Stimulated activated CD8-positive, alpha-beta memory T cell treated with anti-CD3 and anti-CD28 coated beads, Interleukin-7, amount 100 ng/mL, for 1 hour (primary cell): ENCODE data around the gene VAV2.

Source experiments
- DNase-seq, 2 donors: peaks; one replicate each; pipeline ENCODE4 v3.0.0-alpha.2; 2020; ENCODE audit warnings: low read depth in 2 of 2

VAV2 gene

DNA sequence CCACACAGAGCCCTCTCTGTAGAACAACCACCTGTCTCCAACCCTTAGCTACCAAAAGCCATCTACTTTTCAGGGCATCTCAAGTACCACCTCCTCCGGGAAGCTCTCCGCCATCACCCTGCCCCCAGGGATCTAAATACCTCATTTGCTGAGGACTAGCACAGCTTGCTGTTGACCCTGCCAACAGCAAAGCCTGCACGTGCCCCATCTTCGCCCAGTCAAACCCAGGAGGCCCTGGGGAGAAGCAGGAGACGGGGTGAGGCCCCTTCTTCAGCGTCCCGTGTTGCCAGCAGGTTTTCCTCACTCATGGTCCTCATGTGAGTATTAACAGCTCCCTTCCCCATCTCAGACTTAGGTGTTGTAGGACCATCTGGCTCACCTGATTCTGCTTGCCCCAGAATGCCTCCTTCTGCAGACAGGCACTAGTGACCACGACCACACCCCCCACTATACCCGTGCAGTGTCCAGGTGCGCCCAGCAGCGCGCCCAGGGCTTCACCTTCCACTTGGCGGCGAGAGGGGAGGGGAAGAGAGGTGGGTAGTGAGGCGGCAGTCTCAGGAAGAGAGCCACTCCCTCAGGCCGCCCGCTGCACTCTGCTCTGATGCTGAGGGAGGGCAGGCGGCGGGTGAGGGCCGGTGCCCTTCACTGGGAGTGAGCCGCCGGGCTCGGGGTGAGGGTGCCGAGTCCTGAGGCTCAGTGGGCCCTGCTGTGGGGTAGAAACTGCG lies 11.1 kb downstream of the VAV2 start:
- no peak for DNase-seq

DNA sequence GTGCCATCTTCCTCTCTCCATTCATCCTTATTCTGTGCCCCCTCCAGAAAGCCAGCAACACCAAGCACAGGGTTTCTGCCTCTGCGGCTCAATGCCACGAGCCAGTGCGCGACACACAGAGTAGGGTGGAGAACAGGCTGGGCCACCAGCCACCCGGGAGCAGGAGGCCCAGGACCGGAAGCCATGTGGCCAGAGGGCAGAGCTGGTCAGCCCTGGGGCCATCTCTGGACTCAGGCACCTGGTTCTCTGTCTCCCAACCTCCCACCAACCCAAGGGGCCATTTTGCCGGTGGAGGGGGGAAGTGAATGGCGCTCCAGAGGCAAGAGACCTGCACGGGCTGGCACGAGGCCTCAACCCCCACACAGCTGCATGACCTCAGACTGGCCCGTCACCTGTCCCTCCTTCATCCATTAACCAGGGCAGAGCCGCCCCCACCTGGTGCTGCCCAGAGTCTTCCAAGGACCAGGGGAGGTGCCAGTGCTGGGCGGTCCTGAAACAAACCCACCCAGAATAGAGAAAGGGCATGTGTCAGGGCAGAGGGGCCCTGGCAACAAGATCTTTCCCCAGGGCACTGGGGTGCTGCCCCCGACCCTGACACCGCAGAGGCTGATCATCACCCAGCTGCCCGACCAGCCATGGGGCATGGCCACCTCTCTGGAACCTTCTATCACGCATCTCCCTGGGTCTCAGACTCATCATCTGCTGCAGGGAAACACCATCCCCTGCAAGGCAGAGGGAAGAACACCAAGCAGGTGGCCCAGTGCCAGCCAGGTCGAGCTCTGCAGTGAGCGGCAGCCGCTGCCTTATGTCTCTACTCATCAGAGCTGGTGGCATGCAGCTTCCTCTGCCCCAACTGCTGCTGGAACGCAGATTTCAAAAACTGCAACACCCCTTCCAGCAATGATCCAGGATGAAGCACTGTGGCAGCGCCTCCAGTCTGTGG lies 11.9 kb downstream of the VAV2 start:
- no peak for DNase-seq

- no peak for DNase-seq
These were observed 12.7 kb downstream of the VAV2 start for GRCh38 chr9:133979273-133979920.

DNA sequence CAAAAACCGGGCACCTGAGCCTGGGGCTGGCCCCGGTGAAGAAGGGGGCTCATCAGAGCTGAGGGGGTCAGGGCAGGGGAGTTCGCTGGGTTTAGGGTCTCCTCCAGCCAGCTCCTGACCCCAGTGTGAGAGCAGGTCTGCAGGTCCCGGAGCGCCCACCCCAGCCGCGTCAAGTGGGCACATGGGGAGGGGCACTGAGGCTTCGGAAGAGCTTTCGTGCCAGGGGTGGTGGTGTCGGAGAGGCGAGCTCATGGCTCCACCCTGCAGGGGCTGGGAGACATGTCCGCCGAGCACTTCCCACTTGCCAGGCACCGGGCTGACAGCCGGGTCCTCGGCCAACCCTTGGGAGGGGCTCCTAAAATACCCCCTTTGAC lies 13.2 kb downstream of the VAV2 start:
- no peak for DNase-seq

DNA sequence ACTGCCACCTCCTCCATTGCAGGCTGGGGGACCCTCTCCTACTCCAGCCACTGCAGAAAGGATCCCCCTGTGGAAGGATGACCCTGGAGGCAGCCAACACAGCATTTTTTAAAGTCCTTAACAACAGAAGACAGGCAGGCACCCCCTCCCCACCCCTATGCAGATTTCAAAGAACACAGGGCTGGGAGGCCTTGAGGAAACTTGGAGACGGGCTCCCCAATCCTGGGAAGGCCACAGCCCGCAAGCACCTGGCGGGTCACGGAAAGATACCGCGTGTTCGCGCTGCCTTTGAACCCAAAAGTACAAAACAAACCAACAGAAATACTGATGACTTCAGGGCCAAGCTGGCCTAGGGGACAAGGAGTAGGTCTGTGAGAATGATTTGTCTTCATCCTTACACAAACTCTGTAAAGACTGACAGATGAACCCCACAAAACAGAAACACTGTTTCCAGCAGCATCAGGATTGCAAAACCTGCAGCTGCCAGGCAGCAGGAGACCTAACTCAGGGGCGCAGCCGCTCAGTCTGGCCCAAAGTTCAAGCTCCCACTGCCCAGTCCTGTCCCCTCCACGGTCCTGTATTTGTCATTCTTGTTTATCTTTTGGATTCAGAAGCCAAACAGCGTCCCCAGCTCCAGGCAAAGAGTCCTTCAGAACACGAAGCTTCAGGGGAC lies 13.8 kb downstream of the VAV2 start:
- no peak for DNase-seq

GRCh38 chr9:133977421-133978201 lies 14.5 kb downstream of the VAV2 start:
- no peak for DNase-seq

DNA sequence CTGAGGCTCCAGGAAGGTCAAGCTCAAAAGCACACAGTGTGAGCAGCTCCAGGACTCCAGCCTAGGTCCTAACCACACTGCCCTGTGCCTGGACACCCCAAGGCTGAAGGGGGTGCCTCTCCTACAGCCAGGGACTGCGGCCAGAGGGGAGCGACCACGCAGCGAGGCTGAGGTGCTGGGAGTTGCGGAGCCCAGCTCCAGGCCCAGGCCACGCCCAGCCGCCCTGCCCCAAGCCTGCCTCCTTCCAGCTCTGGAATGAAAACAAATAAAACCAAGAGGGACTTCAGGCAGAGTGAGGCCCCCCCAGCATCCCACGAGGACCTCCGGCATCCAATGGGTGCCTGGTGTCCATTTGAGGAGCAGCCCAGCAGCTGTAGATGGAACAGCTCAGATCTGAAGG lies 15.2 kb downstream of the VAV2 start:
- DNase-seq: no peak

GRCh38 chr9:133976191-133976861 lies 15.8 kb downstream of the VAV2 start:
- DNase-seq: no peak

GRCh38 chr9:133975511-133975910 lies 16.6 kb downstream of the VAV2 start:
- no peak for DNase-seq

DNA sequence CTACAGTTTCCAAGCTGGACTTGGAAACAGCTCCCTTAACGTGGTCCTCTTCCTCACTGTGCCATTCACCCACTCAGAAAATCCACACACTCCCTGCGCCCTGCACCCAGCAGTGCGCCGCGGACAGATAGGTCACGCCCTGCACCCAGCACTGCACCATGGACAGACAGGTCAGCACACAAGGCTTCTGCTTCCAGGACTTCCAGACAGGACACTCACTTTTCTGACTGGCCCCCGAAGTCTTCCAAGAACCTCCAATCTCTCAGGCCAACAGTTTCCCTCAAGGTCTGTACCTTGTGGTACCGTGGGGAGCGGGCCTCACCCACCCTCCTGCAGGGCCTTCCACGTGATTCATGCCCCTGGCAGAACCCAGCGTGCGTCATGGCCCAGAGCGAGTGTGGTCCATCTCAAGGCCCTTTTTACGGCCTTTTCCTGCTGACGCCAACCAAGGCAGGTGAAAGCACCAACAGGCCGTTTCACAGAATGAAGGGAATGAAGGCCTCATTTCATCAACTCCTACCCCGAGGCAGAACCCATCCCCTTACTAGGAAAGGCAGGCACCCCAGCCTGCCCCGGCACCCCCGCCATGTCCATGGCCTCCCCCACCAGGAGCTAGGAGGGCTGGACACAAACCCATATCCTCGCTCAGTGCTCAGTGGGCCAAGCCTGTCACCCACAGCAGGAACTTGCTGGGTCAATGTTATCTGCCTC lies 17.3 kb downstream of the VAV2 start:
- no peak for DNase-seq

- DNase-seq: no peak
These were observed 18.1 kb downstream of the VAV2 start for GRCh38 chr9:133973791-133974630.

DNA sequence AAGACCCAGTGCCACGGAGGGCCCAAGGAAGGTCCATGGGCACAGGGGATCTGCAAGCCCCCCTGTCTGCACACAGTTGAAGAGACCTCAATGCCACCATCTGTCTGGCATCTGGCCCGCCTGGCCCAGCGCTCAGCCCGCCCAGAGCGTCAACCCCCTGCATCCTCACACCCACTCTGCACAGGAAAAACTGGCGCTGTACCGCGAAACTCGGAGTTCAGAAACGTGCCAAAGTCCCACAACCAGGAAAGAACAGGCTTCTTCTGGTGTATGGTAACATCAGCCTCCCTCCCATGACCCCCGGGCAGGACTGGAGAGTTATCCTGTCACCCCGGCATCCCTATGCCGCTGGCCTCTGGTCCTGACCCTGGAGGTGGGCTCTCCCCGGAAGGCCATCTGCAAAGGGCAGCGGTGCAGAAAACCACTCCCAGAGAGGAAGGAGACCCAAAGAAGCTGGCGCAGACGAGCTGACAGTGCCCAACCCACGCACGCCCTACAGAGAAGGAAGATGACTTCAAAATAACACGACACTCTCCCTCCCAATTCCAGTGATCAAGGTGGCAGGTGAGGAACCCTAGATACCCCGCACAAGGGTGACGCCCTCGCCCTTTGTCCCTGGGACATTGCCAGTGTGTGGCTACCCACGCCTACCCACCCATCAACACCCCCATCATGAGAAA lies 18.9 kb downstream of the VAV2 start:
- no peak for DNase-seq

DNA sequence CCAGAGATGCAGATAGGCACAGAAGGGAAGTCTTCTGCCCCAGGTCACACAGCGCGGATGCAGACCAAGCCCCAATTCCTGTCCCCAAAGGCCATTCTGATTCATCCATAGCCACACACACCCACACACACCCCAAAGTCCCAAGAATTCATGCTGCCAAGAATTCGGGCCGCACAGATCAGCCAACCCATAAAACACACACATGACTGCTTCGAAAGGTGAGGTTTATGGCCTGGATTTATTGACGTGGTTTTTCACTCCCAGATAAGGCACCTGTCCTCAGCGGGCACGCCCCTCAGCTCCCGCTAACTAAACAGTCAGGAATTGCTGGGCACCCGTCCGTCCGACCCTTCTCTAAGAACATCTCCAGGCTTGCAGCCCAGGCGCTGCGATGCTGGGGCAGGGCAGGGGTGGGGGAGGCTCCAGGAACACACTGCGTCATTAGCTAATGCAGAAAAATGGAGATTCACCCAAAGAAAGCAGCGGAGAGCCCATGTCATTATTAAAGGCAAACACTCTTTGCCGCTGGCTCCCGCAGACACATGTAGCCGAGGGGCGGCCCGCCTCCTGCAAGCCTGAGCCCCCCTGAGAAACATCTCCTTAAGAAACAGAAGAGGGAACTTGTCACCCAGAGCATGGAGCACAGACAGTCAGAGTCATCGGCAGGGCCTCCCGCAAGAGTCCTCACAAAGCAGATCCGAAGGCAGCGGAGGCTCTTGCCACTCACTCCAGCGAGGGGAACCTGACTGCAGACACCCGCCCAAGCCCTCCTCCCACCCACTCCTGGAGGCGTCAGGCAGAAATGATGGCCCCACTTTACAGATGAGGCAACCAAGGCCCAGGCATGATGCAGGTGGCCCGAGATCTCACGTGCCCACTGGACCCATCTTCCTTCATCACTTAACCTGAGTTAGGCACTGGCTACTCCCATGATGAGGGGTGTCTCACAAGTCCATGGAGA lies 19.9 kb downstream of the VAV2 start:
- no peak for DNase-seq

DNA sequence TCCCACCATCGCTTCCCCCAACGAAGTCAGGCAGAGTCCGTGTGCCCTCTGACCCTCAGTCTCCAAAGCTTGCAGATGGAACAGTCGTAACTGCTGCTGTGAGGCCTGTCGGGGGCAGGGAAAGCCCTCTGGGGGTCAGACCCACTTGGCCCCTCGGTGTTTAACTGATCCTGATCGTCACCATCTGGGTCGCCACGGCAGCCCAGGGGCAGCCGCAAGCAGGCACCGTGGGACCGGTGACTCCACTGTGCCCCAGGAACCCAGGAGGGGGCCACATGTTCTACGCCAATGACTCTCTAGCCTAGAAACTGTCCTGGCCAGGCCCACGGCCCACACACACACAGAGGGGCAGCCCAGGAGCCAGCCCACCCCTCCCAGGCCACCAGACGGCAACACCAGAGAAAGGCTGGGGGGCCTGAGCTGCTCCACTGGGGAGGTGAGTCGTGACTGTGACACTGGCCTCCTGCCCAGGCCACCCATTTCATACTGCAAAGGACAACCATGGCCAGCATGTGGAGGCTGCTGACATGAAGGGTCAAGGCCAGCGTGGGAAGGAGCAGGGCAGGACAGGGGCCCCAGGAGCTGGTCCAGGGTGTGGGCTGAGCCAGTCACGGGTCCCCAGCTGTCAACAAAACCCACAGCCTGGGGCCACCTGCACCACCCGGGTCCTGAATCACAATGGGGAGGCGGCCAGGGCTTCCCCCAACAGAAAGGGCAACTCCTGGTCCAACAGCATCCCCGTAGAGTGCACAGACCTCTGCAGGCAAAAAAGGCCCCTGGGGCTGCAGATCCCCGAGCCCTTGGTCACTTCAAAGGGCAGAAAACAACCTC lies 20.8 kb downstream of the VAV2 start:
- no peak for DNase-seq

- DNase-seq: no peak
These were observed 21.5 kb downstream of the VAV2 start for GRCh38 chr9:133970581-133971058.
